ENCODE data around the gene GLRA3. TPM values are rescaled to one million over a fixed set of nuclear protein-coding genes. Genes with fewer than 3 reads are reported as not detected.

GLRA3 gene
- polyA plus RNA-seq, 1 experiment = not detected

GRCh38 chr4:174629265-174629664 is 199.8 kb downstream of the GLRA3 start:
- Histone ChIP-seq H3K36me3 (ENCODE audit: control insufficient read depth, insufficient read depth, low read length) (no peaks in the 10 kb centered on the region), H3K27me3 (ENCODE audit: control insufficient read depth, insufficient read depth, low read length) (no peaks in the 10 kb centered on the region), H3K4me3 (ENCODE audit: low read depth, low read length) (no peak overlapping the region)
- ChIA-PET POLR2A (no interaction called here), CTCF (no interaction called here)
- no peak for DNase-seq (ENCODE audit: low read depth)
- no peak for TF ChIP-seq CTCF (IDR thresholded peaks at IDR 0.05; ENCODE audit: insufficient read depth, low read depth, low read length)

- DNase-seq (ENCODE audit: low read depth) = no peak
- POLR2A ChIA-PET = no interaction called here
- no peaks in the 10 kb centered on the region for H3K36me3 ChIP-seq (ENCODE audit: control insufficient read depth, insufficient read depth, low read length)
- CTCF ChIA-PET = no interaction called here
- no peak overlapping the region for H3K4me3 ChIP-seq (ENCODE audit: low read depth, low read length)
- no peak for TF ChIP-seq CTCF (IDR thresholded peaks at IDR 0.05; ENCODE audit: insufficient read depth, low read depth, low read length)
- no peaks in the 10 kb centered on the region for H3K27me3 ChIP-seq (ENCODE audit: control insufficient read depth, insufficient read depth, low read length)
Observed at GRCh38 chr4:174628191-174628590, 200.9 kb downstream of the GLRA3 start.

- POLR2A ChIA-PET = no interaction called here
- no peak for DNase-seq (ENCODE audit: low read depth)
- H3K36me3 ChIP-seq (ENCODE audit: control insufficient read depth, insufficient read depth, low read length) = no peaks in the 10 kb centered on the region
- no peaks in the 10 kb centered on the region for H3K27me3 ChIP-seq (ENCODE audit: control insufficient read depth, insufficient read depth, low read length)
- no peak for TF ChIP-seq CTCF (IDR thresholded peaks at IDR 0.05; ENCODE audit: insufficient read depth, low read depth, low read length)
- CTCF ChIA-PET = no interaction called here
- H3K4me3 ChIP-seq (ENCODE audit: low read depth, low read length) = no peak overlapping the region
Observed at GRCh38 chr4:174627473-174627872, 201.6 kb downstream of the GLRA3 start.

GRCh38 chr4:174626342-174627008 is 202.6 kb downstream of the GLRA3 start:
- no peaks in the 10 kb centered on the region for H3K36me3 ChIP-seq (ENCODE audit: control insufficient read depth, insufficient read depth, low read length)
- TF ChIP-seq CTCF (IDR thresholded peaks at IDR 0.05; ENCODE audit: insufficient read depth, low read depth, low read length) = no peak
- no peaks in the 10 kb centered on the region for H3K27me3 ChIP-seq (ENCODE audit: control insufficient read depth, insufficient read depth, low read length)
- no peak for DNase-seq (ENCODE audit: low read depth)
- H3K4me3 ChIP-seq (ENCODE audit: low read depth, low read length) = no peak overlapping the region
- CTCF ChIA-PET = no interaction called here
- POLR2A ChIA-PET = no interaction called here

GRCh38 chr4:174616661-174617060 is 212.4 kb downstream of the GLRA3 start:
- DNase-seq (ENCODE audit: low read depth) = no peak
- no peaks in the 10 kb centered on the region for H3K36me3 ChIP-seq (ENCODE audit: control insufficient read depth, insufficient read depth, low read length)
- TF ChIP-seq CTCF (IDR thresholded peaks at IDR 0.05; ENCODE audit: insufficient read depth, low read depth, low read length) = no peak
- ChIA-PET POLR2A (no interaction called here), CTCF (no interaction called here)
- no peaks in the 10 kb centered on the region for H3K27me3 ChIP-seq (ENCODE audit: control insufficient read depth, insufficient read depth, low read length)
- H3K4me3 ChIP-seq (ENCODE audit: low read depth, low read length) = no peak overlapping the region
